HS-5 (cell line): ENCODE results near the gene EPN3.

Experiments used
- DNase-seq: peaks from one replicate; pipeline ENCODE4 v3.0.0-alpha.2; 2012; ENCODE audit warnings: low read depth

Gene EPN3

DNA sequence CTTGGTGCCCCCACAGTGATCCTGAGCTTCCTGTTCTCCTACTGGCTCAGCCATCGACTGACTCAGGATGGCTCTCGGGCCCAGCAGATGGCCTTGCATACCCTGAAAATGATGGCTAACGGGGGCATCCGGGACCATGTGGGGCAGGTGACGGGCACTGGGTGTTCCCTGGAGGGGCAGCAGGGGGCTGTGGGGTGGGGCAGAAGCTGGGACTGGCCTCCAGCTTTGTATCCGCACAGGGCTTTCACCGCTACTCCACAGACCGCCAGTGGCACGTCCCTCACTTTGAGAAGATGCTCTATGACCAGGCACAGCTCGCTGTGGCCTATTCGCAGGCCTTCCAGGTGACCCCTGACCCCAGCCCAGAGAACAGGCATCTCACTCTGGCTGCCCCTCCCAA lies 17.4 kb downstream of the EPN3 start:
- DNase-seq: no peak

DNA sequence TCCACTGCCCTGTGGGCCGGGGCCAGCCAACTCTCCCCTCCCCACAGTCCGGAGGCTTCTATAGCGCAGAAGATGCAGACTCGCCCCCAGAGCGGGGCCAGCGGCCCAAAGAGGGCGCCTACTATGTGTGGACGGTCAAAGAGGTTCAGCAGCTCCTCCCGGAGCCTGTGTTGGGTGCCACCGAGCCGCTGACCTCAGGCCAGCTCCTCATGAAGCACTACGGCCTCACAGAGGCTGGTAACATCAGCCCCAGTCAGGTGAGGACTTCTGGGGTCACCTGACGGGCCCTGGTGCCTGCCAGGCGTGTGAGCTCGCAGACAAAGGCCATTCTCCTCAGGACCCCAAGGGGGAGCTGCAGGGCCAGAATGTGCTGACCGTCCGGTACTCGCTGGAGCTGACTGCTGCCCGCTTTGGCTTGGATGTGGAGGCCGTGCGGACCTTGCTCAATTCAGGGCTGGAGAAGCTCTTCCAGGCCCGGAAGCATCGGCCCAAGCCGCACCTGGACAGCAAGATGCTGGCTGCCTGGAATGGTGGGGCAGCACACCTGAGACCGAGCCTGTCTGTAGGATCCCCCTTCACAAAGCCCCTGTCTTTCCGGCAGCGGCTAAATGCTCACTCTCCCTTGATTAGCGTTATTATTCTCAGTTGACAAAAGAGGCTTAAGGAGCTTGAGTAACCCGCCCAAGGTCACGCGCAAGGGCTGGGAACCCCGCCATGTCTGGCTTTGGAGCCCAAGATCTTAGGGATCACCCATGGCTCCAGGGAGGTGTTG lies 18.3 kb downstream of the EPN3 start:
- no peak for DNase-seq

DNA sequence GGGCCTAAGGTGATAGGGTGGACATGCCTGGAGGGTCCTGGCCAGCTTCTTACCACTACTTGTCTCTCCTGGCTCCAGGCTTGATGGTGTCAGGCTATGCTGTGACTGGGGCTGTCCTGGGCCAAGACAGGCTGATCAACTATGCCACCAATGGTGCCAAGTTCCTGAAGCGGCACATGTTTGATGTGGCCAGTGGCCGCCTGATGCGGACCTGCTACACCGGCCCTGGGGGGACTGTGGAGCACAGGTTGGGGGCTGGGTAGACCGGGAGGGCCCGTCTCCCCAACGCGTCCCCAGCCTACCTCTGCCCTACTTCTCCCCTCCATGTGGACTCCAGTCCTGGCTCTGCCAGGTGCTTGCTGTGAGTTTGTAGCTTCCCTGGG lies 18.9 kb downstream of the EPN3 start:
- no peak for DNase-seq

DNA sequence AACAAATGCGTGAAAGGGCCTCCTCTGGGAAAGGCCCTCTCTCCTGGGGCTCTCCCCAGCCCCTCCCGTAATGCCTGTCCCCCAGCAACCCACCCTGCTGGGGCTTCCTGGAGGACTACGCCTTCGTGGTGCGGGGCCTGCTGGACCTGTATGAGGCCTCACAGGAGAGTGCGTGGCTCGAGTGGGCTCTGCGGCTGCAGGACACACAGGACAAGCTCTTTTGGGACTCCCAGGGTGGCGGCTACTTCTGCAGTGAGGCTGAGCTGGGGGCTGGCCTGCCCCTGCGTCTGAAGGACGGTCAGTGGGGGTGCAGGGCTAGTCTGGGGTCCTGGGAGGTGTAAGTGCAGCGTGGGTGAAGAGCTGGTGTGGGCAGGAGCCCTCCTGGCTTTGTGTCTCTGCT lies 19.3 kb downstream of the EPN3 start:
- DNase-seq: no peak

DNA sequence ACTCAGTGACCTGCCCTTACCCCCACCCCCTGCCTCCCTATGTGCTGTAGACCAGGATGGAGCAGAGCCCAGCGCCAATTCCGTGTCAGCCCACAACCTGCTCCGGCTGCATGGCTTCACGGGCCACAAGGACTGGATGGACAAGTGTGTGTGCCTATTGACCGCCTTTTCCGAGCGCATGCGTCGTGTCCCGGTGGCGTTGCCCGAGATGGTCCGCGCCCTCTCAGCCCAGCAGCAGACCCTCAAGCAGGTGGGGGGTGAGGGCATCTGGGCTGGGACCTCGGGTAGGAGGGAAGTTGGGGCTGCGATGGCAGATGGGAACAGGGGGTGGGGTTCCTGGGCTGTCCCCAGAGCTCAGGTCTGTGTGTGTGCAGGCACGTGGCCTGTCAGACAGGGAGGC lies 21.7 kb downstream of the EPN3 start:
- no peak for DNase-seq

DNA sequence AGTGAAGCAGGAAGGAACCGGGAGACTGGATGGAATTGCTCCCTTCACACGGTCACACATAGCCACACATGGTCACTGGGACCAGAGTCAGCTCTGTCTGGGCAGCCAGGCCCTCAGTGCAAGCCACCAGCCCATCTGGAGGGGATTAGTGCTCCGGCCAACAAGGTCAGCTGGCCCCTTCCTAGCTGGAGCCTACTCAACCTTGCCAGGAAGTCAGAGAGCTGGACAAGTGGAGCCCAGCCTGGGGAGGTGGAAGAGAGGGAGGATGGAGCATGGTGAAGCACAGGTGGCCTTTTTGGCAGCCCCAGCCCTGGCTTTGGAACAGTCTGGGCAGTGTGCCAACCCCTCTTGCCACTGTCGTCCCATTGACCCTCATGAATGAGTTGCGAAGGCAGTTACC lies 24.3 kb downstream of the EPN3 start:
- DNase-seq: no peak

DNA sequence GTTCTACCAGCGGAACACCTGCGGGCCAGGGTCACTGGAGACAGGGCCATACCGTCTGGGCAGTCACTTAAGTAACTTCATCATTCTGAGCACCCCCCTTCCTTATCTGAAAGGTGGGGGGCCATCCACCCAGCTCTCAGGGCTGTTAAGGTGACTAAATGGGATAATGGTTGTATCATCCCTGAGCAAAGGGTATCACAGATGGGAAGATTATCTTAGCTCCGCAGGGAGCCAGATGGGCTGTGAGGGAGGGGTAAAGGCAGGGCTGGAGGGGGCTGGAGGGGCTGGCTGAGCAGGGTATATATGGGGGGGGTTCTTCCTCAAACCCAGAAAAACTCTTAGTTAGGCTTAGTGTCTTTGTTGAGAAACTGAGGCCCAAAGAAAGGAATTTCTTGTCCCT lies 25.1 kb downstream of the EPN3 start:
- DNase-seq: no peak

DNA sequence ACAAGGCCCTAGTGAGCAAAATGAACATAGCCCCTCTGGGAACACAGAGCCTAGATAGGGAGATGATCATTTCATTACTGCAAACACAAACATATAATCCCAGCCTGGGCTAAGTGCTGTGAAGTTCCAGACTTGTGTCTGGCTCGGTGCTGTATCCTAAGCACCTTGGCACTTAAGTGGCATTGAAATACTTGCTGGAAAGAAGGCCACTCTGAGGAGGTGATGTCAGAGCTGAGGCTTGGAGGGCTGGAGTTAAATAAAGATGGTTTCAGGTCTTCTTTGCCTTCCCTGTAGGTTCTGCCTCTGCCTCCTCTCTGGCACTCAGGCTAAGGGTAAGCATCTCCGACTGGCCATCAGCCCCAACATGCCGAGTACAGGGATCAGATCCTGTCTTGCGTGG lies 25.6 kb downstream of the EPN3 start:
- DNase-seq: no peak

DNA sequence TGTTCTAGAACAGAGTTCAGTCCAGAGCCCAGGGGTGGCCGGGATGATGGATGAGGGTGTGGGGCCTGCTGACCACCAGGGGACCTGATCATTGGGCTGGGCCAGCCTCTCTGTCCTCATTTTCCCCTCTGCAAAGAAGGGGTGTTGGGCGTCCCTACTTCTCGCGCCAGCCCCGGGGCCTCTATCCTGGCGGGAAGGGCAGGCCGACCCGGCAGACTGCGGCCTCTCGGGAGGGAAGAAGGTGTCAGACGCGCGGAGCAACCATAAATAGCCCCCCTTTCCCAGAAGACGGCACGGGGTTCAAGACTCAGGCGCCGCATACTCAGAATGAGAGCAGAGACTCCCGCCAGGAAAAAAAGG lies 26.0 kb downstream of the EPN3 start:
- no peak for DNase-seq

DNA sequence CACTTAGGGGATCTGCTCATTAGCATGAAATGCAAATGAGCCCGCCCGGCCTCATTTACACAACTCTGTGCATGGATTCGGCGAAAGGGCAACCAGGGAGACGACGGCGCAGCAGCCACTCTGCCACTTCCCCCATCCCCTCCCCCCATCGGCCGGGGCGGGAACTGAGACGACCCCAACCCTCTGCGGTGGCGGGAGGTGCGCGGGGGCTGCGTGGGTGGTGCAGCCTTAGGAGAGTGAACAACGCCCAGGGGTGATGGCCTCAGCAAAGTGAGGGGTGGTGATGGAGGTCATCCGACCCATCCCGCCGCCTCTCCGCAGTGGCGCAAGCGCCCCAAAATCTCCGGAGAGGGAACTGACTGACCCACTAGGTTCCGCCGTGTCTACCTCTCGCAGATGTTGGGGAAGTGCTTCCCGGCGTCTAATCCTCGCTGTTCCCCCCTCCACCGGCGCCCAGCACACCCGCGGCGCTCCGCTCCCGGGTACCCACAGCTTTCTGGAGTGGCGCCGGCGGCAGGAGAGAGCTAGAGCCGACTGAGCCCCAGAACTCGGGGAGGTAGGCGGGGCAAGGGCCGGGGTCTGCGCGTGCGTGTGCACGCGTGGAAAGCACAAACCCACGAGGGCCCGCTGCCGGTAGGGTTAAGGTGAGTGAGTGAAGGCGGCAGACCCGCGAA lies 26.5 kb downstream of the EPN3 start:
- DNase-seq: no peak

DNA sequence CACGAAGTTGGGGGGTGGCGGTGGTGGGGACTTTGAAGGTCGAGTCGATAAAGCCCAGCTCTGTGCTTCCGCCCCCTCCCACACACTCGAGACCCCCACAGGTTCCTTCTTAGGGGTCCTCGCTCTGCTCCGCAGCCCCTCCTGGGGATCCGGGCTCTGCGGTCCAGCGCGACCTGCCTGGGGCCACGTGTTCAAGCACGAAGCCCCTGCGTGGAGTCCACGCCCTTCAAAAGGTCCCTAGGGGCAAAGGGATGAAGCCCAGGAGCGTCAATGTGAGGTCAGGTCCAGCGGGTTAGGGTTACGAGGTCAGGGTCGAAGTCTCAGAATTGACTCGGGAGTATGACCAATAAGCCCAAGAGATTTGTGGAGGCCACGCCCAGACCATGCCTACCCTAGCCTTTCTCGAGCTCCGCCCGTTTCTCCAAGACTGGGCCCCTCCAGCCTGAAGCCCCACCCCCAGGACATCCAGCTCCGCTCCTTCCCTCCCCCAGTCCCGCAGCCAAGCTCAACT lies 27.2 kb downstream of the EPN3 start:
- peak; percentile 38 for DNase-seq

DNA sequence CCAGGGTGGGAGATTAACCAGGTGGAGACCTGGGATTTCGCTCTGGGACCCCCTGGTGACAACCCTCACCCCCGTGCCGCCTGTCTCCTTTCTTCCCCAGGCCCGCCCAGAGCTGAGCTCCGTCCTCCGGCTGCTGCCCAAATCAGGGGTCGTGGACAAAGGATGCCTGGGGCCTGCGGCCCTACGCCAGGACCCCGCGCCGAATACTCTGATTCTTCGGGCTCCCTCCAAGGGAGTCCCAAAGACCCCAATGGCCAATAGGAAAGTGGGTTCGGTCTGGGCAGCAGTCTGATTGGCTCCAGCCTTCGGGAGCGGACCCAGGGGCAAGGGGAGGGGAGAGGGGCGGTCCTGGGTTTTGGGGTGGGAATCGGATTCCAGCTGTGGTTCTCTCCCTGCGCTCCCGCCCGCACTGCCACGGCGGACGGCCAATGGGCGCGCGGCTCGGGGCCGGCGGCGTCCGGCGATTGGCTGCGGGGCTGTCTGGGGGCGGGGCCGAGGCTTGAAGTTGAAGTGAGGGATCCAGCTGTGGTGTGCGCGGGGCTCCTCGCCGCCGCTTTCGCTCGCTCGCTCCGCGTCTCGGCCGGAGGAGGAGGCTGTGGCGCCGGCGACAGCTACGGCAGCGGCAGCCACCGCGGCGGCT lies 27.8 kb downstream of the EPN3 start, which contains the start of gene CACNA1G:
TSS of gene CACNA1G (plus strand) at position 531 of the 640 bp plus-strand sequence. CDS start 745 bp downstream, outside the sequence.
- peak; percentile 55 for DNase-seq

DNA sequence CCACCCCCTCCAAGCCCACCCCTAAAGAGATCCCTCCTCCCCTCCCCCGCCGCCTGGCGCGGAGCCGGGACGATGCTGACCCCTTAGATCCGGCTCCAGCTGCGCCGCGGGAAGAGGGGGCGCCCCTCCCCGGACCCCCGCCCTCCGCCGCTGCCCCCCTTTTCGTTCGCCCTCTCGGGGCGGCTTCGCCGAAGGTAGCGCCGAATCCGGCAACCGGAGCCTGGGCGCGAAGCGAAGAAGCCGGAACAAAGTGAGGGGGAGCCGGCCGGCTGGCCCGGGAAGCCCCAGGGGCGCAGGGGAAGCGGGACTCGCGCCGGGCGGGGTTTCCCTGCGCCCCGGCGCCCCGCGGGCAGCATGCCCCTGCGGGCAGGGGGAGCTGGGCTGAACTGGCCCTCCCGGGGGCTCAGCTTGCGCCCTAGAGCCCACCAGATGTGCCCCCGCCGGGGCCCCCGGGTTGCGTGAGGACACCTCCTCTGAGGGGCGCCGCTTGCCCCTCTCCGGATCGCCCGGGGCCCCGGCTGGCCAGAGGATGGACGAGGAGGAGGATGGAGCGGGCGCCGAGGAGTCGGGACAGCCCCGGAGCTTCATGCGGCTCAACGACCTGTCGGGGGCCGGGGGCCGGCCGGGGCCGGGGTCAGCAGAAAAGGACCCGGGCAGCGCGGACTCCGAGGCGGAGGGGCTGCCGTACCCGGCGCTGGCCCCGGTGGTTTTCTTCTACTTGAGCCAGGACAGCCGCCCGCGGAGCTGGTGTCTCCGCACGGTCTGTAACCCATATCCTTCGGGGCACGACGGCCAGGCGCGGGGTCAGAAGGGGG lies 28.6 kb downstream of the EPN3 start:
- DNase-seq: no peak

DNA sequence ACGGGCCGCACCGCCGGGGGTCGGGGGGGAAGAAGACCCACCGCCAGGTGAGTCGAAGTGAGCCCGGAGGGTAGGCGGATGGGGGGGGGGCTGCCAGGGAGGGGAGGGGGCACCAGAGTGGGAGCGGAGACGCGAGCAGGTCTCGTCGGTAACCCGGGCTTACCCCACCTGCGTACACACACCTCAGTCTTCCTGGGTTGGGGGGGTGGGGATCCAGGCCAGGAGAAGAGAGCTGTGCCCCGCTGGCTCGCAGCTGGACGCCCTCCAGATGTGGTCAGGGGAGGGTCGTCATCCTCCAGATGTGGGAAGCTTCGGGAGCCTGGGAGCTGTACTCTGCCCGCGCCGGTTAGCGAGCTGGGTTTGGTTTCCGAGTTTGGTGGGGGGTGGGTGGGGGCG lies 29.2 kb downstream of the EPN3 start:
- DNase-seq: no peak

DNA sequence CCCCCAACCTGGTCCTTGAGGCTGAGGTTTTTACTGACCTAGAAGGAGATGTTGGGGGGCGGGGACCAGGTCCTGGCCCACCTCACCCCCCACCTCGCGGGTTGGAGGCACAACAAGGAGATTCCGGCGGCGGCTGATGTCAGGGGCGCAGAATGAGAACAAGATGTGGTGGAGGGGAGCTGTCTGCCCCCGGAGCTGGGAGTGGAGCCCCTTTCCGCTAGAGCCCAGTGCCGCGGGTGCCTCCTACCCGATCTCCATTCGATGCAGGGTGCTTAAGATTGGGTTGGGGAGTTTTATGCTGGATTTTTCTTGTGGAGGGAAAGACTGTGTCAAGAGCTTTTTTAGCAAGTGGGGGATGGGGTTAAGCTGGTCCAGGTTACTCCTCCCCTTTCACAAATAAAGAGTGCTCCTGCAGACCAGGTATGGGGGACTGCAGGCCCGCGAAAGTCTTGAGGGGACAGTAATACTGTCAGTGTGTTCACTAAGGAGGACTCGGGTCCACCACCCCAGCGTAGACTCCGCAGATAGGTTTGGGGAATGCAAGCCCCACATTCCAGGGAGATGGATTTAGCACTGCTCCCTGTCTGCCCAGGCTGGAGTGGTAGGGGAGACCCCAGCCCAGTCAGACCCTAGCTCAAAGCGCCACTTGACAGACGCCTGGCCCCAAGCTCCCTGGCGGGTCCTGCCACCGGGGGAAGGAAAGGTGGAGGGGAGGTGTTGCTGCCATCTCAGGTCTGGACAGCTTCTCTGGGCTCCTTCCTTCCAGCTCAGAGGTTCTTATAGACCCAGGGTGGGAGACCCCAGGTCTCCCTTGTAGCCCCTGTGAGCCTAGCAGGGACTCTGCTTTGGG lies 29.9 kb downstream of the EPN3 start:
- no peak for DNase-seq

DNA sequence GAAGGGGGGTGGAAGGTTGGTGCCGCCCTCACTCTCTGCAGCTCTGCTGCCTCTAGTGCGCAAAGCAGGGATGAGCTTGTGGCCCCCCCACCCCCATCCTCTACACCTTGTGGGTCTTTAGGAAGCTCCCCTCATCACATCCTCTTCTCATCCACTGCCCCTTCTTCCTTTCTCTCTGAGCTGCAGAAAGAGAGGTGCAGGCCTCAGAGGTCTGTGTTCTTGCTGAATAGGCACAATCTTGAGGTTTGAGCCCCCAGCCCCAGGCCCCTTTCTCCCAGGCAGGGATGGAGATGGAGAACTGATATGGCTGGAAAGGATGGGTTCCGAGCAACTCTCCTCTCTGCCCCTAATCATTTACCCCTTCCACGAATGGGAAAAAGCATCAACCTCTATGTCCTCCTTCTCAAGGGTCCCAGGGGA lies 30.6 kb downstream of the EPN3 start:
- DNase-seq: no peak

DNA sequence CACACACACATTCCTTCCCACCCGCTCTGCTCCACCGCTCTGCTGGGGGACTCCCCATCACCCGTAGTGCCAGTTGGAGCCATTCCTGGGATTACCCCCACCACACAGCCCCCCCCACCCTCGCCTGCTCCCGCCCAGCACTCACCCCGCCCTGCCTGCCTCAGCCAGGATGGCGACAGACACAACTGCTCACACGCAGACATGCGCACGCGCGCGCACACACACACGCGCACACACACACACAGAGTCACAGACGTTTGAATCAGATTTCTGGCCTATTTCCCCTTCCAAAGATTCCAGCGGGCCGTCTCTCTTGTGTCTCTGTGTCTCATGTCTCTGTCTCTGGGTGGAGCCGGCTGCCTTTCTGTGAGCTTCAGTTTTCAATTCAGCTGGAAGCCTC lies 32.4 kb downstream of the EPN3 start:
- DNase-seq: no peak

DNA sequence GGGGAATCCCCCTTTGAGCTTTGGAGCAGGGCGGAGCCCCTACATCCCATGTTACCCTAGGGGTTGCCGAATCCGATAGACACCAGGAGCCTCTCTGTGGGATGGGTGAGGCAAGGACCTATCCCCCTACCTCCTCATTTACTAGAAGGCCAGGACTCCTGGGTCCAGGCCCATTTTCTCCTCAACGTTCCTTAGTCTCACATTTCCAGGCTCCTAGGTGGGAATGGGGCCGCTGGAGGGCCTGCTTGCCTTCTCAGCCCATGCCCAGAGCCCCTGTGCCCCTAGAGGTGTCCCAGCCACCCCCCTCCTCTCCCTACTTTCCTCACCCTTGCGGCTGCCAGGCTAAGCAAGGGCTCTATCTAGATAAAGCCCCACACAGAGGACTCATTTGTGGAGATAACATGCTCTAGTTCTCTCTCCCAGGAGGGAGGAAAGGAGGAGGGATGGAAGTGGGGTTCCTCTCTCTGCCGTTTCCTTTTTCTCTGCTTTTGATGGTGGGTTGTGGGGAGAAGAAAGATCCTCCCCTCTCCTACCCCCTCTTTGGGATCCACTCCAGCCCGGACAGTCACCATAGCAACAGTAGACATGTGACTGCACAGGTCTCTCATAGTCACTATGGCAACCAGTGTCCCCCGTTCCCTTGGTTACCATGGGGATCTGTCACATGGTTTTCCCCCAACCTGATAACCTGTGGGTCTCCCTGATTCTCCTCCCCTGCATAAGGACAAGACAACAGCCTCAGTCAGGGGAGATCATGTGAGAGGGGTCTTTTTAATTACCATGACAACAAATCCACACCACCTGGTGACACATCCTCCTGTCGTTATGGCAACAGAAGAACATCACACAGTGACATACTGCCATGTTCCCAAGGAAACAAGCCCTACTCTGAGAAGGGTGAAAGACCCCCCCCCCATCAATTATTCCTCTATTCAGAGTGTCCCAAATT lies 33.1 kb downstream of the EPN3 start:
- DNase-seq: no peak

DNA sequence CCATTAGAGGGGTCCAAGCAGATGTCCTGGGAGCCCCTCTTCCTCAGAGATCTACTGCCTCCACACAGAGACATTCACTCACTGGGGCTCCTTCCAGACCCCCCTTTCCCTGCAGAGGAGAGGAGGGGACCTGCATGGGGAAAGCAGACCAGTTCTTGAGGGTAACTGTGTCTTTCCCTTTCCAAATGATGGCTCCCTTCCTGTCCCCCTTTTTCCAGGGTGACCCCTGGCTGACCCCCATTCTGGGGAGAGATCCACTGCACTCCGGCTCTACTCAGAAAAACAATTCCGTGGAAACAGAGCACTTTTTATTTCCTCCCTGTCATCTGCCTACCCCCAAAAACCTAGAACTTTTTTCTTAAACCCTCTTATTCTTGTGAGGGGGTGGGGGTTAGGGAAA lies 34.4 kb downstream of the EPN3 start:
- no peak for DNase-seq

DNA sequence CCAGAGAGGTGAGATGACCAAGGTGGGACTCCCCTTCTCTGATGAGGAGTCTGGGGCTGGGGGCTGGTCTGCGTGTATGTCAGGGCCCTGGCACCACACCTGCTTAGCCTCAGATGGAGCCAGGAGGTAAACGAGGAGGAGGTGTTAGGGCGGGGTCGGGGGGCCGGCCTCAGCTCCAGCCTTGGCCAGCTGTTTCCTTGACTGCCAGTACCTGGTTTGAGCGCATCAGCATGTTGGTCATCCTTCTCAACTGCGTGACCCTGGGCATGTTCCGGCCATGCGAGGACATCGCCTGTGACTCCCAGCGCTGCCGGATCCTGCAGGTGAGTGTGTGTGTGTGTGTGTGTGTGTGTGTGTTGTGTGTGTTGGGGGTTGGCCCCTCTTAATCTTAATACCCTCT lies 36.1 kb downstream of the EPN3 start:
- no peak for DNase-seq
